Dermis microvascular lymphatic vessel endothelial cell (primary cell): Measurements from ENCODE around the gene PHLDB2. TPM values are rescaled to one million over a fixed set of nuclear protein-coding genes. Genes with fewer than 3 reads are reported as not detected.

ENCODE experiments used
- DNase-seq, 2 donors: peaks; one replicate each; pipeline versions ENCODE4 v3.0.0 to v3.0.0-alpha.2; 2010; ENCODE audit warnings: low read depth in 2 of 2
- total RNA-seq: library from RNA; depleted of rRNA; stranded (reverse); fragments of >200 nt; gene quantifications from 2 replicates; pipeline ENCODE4 v1.2.1, GENCODE V29; 2014

PHLDB2 gene
- total RNA-seq, 1 donor from 2014 or later: 35.2 TPM

GRCh38 chr3:111882194-111882593 lies 23.1 kb downstream of the PHLDB2 start:
- no peak for DNase-seq

- no peak for DNase-seq
Measured at GRCh38 chr3:111882799-111883198, 23.7 kb downstream of the PHLDB2 start.

GRCh38 chr3:111884411-111885018 lies 25.4 kb downstream of the PHLDB2 start:
- no peak for DNase-seq

GRCh38 chr3:111885578-111885977 lies 26.5 kb downstream of the PHLDB2 start:
- no peak for DNase-seq

- no peak for DNase-seq
Measured at GRCh38 chr3:111890051-111890580, 31.1 kb downstream of the PHLDB2 start.

- no peak for DNase-seq
Measured at GRCh38 chr3:111892070-111892469, 33.0 kb downstream of the PHLDB2 start.

- DNase-seq: peak; percentile 56 to 79
Measured at GRCh38 chr3:111895071-111895470, 36.0 kb downstream of the PHLDB2 start.

- DNase-seq: no peak
Measured at GRCh38 chr3:111899966-111900365, 40.9 kb downstream of the PHLDB2 start.

GRCh38 chr3:111901637-111902036 lies 42.6 kb downstream of the PHLDB2 start:
- DNase-seq: peak in 1 of 2 donors; percentile 45

- no peak for DNase-seq
Measured at GRCh38 chr3:111902534-111902933, 43.5 kb downstream of the PHLDB2 start.

- peak in 1 of 2 donors; percentile 66 for DNase-seq
Measured at GRCh38 chr3:111903067-111903511, 44.0 kb downstream of the PHLDB2 start.

- peak in 1 of 2 donors; percentile 59 for DNase-seq
Measured at GRCh38 chr3:111904376-111905241, 45.5 kb downstream of the PHLDB2 start.

- peak in 1 of 2 donors; percentile 34 for DNase-seq
Measured at GRCh38 chr3:111906656-111907055, 47.6 kb downstream of the PHLDB2 start.

GRCh38 chr3:111907151-111907550 lies 48.1 kb downstream of the PHLDB2 start:
- no peak for DNase-seq

GRCh38 chr3:111910806-111911205 lies 51.7 kb downstream of the PHLDB2 start:
- DNase-seq: peak in 1 of 2 donors; percentile 68

GRCh38 chr3:111911446-111911845 lies 52.4 kb downstream of the PHLDB2 start:
- DNase-seq: no peak

GRCh38 chr3:111913163-111913763 lies 54.2 kb downstream of the PHLDB2 start:
- no peak for DNase-seq

GRCh38 chr3:111915905-111916304 lies 56.8 kb downstream of the PHLDB2 start:
- peak in 1 of 2 donors; percentile 87 for DNase-seq

- peak; percentile 35 to 87 for DNase-seq
Measured at GRCh38 chr3:111917300-111917699, 58.2 kb downstream of the PHLDB2 start.

- no peak for DNase-seq
Measured at GRCh38 chr3:111919370-111920065, 60.5 kb downstream of the PHLDB2 start.

GRCh38 chr3:111921181-111921580 lies 62.1 kb downstream of the PHLDB2 start:
- no peak for DNase-seq
